HG02885 (cell line): ENCODE data around the gene LDB3.
"Not testable (repeated sequence)": the region's sequence is repeated elsewhere in the genome, so short reads cannot be mapped to it uniquely, and the experiment has no call there.

ENCODE experiments used
- ATAC-seq: cut with Tn5 transposase; IDR thresholded peaks from one replicate; pipeline ENCODE4 v1.9.1; 2021; ENCODE audit warnings: mild to moderate bottlenecking; ENCODE audit not compliant: unreplicated experiment, poor library complexity

Gene LDB3, protein sequence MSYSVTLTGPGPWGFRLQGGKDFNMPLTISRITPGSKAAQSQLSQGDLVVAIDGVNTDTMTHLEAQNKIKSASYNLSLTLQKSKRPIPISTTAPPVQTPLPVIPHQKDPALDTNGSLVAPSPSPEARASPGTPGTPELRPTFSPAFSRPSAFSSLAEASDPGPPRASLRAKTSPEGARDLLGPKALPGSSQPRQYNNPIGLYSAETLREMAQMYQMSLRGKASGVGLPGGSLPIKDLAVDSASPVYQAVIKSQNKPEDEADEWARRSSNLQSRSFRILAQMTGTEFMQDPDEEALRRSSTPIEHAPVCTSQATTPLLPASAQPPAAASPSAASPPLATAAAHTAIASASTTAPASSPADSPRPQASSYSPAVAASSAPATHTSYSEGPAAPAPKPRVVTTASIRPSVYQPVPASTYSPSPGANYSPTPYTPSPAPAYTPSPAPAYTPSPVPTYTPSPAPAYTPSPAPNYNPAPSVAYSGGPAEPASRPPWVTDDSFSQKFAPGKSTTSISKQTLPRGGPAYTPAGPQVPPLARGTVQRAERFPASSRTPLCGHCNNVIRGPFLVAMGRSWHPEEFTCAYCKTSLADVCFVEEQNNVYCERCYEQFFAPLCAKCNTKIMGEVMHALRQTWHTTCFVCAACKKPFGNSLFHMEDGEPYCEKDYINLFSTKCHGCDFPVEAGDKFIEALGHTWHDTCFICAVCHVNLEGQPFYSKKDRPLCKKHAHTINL

DNA sequence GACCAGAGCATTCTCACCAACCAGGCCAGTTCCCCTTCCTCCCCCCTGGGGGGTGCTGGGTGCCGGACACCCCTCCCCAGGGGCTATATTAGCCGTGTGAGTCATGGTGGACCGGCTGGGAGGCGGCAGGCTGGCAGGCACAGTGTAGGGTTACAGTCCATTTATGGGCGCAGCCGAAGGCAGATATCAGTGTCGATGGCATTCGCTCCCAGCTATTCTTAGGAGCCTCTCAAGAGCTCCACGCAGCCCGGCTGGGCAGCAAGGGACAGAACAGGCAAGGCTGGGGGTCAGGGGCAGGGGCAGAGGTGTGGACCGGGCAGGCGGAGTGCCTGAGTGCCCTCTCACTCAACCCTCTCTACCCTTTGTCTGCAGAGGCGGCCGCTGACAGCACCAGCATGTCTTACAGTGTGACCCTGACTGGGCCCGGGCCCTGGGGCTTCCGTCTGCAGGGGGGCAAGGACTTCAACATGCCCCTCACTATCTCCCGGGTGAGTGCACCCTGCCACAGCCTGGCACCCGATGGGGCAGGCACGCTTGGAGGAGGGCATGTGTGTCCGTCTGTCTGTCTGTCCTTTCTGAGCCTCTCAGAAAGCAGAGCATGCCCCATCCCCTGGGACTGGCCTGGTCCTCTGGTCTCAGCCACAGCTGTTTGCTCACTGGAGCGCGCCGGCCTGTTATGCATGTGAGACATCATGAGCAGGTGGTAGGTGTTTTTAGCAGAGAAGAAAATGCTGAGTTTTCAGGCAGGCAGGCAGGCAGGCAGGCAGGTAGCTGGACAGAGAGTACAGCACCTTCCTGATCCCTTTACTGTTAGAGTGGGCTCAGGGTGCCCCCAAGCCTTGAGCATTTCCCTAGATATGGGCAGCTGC is at the start of gene LDB3:
Gene LDB3, plus strand, starts transcription at position 215 of the 869 bp plus-strand sequence. Its CDS starts 181 bp downstream, at position 396.
- peak; percentile 56 for ATAC-seq

DNA sequence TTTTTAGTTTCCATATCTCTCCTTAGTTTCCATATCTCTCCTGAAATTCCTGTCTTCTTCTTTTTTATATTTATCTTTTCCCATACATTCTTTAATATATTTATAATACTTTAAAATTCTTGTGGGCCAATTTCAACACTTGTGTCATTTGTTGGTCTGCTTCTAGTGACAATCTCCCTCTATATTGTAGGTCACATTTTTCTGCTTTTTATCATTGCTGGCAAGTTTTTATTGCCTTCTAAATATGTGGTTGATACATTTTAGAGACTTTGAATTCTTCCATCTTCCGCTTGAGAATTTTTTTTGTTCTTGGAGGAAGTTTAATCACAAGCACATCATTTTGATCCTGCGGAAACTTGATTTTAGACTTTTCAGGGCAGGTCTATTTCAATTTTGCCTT is 40.0 kb upstream of the LDB3 start:
- ATAC-seq: no peak

DNA sequence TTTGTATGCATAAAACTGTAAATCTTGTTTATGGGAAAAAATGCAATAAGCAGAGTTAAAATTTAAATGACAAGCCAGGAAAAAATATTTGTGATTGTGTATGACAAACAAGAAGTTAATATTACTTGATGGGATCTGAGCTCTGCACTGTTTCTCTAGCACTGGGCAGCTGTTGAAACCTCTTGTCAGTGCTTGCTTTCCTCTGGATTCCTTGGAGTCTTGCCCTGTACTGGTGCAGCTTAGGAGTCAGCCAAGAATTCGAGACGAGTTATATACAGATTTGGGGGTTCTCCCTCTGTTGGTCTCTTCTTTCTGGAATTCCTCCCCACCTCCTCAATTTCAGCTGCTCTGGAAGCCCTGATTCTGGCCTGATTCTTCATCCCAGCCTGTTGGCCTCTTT is 38.2 kb upstream of the LDB3 start:
- no peak for ATAC-seq

DNA sequence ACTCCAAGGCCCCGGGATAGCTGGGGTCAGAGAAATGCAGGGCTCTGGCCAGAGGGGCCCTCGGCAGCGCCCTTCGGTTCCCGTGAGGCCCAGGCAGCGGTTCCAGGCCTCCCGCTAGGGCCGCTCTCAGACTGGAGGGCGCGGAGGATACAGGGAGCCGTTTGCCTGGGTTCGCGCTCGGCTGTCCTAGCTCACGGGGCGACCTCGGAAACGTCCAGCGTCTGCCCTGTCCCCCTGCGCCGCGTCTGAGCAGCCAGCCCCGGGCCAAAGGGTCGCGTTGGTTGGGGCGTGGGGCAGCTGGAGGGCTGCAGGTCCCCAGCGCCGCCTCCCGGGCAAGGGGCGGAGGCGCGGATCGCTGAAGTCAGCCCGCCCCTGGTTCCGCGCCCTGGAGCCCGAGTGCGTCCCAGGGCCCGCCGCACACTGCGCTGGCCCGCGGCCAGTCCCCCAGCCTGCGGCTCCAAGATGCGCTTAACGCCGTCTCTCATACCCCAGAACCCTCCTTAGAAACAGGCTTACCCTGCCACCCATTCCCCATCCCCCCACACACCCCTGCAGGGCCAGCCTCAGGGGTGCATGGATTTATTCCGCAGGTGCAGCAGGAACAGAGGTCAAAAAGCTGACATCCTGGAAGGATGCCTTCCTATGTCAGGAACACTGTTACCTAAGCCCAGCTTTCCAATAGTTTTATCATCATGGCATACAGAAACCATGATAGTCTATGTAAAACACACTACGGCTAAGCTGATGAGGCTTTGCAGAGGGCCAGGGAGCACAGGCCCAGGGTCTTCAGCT is 36.1 kb upstream of the LDB3 start:
- ATAC-seq: no peak

DNA sequence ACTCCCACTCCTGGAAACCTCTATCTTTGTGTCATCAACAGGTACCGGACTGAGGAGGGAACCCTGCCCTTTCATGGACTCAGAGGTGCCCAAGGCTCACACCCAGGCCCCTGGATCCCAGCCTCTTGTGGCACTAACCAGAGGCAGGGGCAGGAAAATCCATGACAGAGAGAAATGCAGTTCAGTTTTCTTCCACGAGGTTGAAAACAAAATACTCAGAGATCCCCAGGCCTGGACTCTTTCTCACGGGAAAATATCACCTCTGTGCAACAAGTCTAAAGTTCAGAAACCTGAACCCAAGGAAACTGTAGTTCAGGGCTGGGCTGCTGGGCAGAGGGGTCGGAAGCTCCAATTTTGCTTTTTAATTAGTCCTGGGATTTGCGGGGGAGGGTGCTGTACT is 35.4 kb upstream of the LDB3 start:
- no peak for ATAC-seq

DNA sequence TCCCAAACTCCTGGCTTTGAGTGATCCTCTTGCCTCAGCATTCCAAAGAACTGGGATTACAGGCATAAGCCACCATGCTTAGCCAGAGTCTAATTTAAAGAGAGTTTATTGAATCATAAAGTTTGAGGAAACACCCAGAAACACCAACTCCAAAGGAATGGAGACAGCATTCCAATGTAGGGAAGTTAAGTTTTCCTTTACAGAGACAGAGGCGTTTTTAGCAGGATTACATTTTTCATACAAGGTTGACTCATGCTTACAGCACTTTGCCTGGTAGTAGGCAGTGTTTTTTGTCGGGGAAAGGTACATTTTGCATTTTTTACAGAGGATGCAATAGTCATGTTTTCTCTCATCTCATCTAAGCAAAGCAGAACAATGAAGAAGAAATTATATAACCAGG is 32.9 kb upstream of the LDB3 start:
- no peak for ATAC-seq

DNA sequence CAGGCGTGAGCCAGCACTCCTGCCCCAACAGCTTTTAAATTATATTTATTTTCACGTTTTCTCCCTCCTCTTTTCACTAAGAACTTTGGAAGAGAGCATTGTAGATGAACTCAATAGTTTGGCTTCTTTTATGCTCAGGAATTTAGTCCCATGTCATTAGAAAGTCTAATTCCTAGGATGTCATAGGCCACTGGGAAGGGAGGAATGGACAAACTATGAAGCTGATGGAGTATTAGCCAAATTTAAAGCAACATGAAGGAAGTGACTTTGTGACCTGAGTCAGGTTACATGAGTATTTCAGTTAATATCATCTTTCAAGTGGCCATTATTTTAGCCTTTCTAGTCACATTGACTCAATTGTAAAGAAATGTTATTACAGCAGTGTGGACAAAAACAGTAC is 32.0 kb upstream of the LDB3 start:
- no peak for ATAC-seq

DNA sequence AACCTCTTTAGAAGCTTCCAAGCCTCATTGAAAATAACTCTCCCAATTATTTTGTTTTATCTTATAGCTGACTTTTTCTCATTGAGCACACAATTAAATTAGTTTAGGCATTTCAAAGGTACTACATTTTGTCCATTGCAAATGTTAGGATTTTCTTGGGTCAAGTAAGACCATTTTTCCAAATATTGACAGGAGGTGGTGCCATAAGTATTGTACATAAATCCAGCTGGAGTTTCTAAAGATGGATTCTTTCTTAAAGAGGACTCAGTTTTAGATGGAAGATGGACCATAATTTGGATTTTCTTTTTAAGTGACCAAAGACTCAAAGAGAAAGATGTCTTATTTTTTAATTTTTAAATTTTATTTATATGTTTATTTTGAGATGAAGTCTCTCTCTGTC is 26.3 kb upstream of the LDB3 start:
- no peak for ATAC-seq

DNA sequence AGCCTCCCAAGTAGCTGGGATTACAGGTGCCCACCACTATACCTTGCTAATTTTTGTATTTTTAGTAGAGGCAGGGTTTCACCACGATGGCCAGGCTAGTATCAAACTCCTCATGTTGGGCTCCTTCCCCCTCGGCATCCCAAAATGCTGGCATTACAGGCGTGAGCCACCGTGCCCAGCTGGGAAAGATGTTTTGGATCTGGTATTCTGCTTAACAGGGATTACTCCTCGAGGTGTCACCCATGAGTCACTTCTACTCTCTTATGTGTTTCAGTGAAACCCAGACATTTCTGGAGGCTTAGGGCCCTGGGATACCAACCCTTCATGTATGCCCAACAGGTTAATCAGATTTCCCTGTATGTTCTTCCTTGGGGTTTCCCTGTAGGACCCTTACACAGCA is 25.8 kb upstream of the LDB3 start:
- ATAC-seq: peak; percentile 25

DNA sequence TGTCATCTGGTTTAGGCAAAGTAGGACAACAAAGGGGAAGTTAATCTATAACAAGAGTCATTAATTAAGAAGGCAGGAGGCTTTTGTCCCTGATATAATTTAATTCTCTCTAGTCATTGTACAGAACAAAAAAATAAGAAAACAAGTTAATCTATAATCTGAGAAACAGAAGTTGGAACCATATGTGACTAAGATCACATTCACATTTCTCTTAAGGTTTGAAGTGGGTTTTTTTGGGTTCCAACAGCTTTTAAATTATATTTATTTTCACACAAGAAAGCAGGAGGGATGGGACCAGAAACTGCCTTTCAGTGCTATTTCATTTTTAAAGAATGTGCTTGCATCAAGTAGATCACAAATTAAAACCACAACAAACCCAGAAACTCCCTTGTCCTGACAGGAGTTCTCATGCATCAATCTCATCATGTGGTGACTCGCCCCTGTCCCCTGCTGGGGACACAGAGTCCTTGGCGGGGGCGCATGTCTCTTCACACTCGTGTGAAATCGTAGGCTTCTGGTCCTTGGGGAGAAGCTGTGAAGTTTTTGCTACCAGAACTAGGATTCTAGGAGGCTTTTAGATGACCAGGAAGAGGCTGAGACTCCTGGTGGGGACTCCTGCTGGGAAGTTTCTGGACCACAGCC is 24.0 kb upstream of the LDB3 start:
- ATAC-seq: no peak

DNA sequence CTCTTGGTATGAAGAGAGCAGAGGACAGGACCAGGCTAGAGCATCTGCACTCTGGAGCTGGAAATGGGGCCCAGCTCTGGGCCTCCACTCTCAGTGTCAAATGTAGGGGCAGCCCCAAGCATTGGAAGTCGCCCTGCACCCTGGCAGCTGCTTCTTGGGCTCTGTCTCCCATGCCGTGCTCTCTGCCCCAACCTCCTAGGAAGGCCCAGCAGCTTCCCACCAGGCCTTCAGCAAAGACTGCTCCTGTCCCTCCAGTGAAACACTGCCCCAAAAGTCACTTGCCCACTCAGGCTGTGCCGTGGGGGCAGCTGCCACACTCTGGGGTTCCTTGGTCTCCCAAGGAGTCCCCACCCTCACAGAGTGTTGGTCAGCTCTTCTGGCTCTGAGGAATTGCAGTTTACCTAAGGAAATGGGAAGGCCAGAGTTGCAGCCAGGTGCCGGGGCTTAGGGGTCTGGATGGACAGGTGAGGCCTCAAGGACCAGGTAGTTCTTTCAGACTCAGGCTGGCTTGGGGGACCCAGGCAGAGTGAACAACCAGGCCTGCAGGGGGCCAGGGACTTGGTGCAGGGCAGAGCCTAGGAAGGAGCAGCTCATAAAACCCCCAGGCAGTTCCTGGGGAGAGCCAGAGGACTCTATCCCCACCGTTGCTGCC is 23.4 kb upstream of the LDB3 start:
- no peak for ATAC-seq

DNA sequence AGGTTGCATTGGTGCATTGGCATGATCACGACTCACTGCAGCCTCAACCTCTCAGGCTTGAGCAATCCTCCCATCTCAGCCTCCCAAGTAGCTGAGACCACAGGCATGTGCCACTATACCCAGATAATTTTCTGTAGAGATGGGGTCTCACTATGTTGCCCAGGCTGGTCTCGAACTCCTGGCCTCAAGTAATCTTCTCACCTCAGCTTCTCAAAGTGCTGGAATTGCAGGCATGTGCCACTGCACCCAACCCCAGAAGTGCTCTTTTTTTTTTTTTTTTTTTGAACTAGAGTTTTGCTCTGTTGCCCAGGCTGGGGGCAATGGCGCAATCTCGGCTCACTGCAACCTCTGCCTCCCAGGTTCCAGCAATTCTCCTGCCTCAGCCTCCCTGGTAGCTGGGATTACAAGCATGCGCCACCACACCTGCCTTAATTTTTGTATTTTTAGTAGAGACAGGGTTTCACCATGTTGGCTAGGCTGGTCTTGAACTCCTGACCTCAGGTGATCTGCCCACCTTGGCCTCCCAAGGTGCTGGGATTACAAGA is 22.6 kb upstream of the LDB3 start:
- ATAC-seq: not testable (repeated sequence)

DNA sequence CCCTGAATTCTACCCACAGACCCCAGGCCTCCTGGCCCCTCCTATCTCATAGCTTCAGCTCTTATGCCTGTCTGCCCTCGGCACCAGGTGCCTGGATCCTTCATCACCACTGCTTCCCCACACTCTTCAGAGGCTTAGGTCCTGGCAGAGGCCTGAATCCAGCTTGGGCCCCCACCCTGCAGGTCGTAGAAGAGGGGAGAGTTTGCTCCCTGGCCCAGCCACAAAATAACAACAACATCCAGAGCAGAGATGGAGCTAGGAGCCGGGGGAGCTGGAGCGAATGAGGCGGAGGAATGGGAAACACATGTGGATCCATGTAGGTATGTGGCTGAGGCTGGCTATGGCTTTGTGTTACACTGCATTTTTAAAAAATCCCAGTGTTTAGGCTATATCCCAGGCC is 21.8 kb upstream of the LDB3 start:
- no peak for ATAC-seq

DNA sequence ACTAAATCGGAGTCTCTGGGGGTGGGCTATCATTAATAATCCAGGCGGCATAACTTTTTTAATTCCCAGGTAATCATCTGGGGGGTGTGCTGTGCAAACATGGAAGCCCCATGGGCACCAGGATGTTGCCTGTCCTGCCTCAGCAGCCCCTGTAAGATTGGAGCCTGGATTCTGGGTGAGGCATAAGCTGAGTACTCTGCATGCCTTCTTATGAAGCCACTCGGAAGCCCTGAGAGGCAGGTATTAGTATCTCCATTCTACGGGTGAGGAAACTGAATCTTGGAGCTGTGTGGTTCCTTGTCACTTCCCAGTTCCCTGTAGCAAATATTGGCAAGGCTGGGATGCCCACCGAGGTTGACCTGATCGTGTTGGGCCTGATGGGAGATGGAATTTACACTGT is 21.4 kb upstream of the LDB3 start:
- ATAC-seq: no peak

DNA sequence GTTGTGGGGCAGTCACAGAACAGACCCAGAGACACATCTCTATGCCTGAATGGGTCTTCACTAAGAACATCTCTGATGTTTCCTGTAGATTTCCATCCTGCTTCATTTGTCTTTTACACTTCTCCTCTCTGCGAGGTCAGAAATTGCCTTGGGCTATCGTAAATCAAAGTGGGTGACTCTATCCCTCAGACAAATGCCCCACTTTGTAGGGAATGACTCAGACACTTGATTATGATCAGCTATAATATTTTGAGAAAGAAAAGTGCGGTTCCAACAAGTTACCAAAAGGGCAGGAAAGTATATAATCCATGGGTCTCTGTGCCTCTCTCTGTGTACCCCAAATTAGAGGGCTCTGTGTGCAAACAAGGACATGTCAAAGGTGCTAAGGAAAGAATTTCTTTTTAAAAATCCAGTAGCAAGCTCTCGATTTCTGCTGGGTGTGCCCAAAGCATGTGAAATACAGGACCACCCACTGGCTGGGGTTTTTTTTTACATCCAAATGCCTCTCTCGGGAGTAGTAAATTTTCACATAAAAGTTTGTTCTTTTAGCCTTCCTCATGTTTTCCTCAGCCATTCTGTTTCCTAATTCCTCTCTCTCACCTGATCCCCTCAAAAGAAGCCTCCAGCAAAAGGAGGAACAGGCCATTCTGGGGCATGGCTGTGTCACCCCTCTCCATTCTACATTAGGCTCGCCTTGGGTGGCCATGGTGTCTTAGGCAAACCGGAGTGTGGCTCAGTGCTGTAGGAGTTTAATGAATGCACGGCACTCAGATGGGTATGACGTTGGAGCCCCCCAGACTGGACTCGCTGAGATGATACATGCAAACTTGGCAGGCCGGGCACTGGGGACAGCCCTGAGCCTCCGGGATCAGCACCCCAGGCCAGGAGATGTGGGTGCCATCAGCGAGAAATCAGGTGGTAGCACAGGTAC is 20.3 kb upstream of the LDB3 start:
- ATAC-seq: no peak

DNA sequence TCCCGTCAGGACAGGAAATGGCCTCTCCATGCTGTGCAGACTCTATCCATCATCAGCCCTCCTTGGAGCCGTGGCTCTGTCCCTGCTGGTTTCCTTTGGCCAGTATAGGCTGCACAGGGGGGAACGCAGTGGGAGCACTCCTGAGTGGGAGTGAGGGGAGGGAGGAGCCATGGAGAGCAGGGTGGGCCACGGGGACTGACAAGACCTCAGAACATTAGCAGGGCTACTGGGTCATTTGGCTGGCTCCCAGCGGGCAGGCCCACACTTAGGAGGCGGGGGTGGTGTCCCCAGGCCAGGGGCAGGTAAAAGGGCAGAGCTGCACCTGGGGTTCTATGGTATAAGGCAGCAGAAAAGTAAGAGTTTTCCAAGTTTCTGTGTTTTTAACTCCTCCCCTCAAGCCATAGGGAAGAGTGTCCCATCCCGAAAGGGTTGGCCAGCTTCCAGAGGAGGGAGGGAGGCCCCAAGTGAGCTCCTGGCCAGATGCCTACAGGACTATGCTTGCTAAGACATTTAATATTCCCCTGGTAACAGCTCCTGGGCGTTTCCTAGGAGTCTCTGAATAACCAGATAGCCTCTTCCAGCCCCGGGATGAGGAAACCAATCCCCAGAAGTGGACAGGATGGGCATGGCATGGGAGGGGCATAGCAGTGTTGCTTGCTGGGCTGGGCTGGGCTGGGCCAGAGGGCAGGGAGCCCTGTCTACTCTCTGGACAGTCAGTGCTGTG is 19.4 kb upstream of the LDB3 start:
- ATAC-seq: no peak

DNA sequence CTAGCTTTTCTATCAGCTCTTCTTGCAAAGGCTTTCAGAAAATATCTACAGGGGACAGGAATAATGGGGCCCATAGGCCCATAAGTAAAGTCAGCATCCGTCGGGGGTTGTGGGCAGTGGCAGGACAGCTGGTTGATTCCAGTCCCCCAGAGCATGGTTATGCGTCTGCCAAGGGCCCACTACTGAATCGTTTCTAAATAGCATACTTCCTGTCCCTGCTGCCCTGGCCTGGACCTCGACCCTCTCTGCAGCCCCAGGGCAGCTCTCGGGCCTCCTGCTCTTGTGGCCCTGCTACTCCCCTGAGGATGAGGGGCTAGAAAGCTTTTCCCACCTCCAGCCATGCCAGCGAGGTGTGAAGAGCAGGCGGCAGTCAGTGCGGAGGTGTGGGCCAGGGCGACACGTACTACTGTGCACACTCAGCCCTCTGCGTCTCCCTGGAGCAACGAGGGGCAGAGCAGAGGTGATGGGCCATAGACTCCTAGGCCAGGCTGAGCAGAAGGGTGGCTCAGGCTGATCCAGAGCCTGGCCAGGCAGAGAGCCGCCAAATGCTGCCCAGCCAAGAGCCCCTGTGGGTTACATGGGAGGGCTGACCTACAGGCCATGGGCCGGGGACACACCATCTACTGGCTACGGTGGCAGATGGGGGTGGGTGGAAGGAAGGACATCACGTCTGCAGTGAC is 18.7 kb upstream of the LDB3 start:
- ATAC-seq: no peak
